Measurements from ENCODE around the gene HSPA4L.
A peak's percentile ranks its signal among the peaks of the same experiment; 100 is the strongest.

The HSPA4L gene

DNA sequence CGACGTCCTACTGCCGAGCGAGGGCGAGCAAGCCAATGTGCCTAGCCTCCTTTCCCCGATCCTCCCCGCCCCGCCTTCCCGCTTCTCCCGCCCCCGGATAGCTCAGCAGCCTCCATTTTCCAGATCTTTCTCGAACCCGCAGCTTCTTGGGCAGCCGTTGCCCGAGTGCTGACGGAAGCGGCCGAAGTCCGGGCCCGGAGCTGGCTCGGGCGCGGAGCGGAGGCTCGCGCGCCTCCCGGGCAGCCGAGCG, 172 bp upstream of the HSPA4L start:
- peak overlapping the region; percentile 69 for H3K4me3 ChIP-seq (ENCODE audit: low read depth, low read length, poor library complexity, severe bottlenecking)
- peaks cover 28% of the 10 kb centered on the region for H3K4me1 ChIP-seq (ENCODE audit: insufficient read depth, low read length, severe bottlenecking)
- H3K9me3 ChIP-seq (ENCODE audit: low read length), result no peaks in the 10 kb centered on the region
- no peaks in the 10 kb centered on the region for H3K9me2 ChIP-seq (ENCODE audit: low read depth, low read length)
- peak overlapping the region; percentile 85 for H3K4me2 ChIP-seq (ENCODE audit: low read length)
- H3K36me3 ChIP-seq (ENCODE audit: insufficient read depth, low read length), result no peaks in the 10 kb centered on the region
- no peaks in the 10 kb centered on the region for H3K79me2 ChIP-seq (ENCODE audit: insufficient read depth, low read length)
- no peaks in the 10 kb centered on the region for H3K27me3 ChIP-seq (ENCODE audit: insufficient read depth, low read length)
- no peak overlapping the region for H3K27ac ChIP-seq (ENCODE audit: low read depth, low read length, poor library complexity, severe bottlenecking)
- peak overlapping the region; percentile 70 for H3K9ac ChIP-seq (ENCODE audit: low read length)
- H4K20me1 ChIP-seq (ENCODE audit: insufficient read depth, low read length), result no peaks in the 10 kb centered on the region
- TF ChIP-seq EZH2 (IDR thresholded peaks at IDR 0.05; ENCODE audit: borderline replicate concordance, low read length) (no peak), CTCF (IDR thresholded peaks at IDR 0.05; ENCODE audit: low read length) (peak; percentile 19; the same call in 1 of the 2 replicates)
- H2AFZ ChIP-seq (ENCODE audit: low read length), result no peak overlapping the region
- no peaks in the 10 kb centered on the region for H3F3A ChIP-seq (ENCODE audit: insufficient read depth, low read length)

- H3K4me1 ChIP-seq (ENCODE audit: insufficient read depth, low read length, severe bottlenecking), result peaks cover 28% of the 10 kb centered on the region
- no peaks in the 10 kb centered on the region for H3K9me3 ChIP-seq (ENCODE audit: low read length)
- H3K27ac ChIP-seq (ENCODE audit: low read depth, low read length, poor library complexity, severe bottlenecking), result no peak overlapping the region
- H3K4me3 ChIP-seq (ENCODE audit: low read depth, low read length, poor library complexity, severe bottlenecking), result peak overlapping the region; percentile 69
- peak overlapping the region; percentile 70 for H3K9ac ChIP-seq (ENCODE audit: low read length)
- no peaks in the 10 kb centered on the region for H3K27me3 ChIP-seq (ENCODE audit: insufficient read depth, low read length)
- no peak overlapping the region for H2AFZ ChIP-seq (ENCODE audit: low read length)
- TF ChIP-seq CTCF (IDR thresholded peaks at IDR 0.05; ENCODE audit: low read length) (no peak), EZH2 (IDR thresholded peaks at IDR 0.05; ENCODE audit: borderline replicate concordance, low read length) (no peak)
- no peaks in the 10 kb centered on the region for H3K36me3 ChIP-seq (ENCODE audit: insufficient read depth, low read length)
- H3K4me2 ChIP-seq (ENCODE audit: low read length), result peak overlapping the region; percentile 85
- no peaks in the 10 kb centered on the region for H3K9me2 ChIP-seq (ENCODE audit: low read depth, low read length)
- H4K20me1 ChIP-seq (ENCODE audit: insufficient read depth, low read length), result no peaks in the 10 kb centered on the region
- H3K79me2 ChIP-seq (ENCODE audit: insufficient read depth, low read length), result no peaks in the 10 kb centered on the region
- H3F3A ChIP-seq (ENCODE audit: insufficient read depth, low read length), result no peaks in the 10 kb centered on the region
Measured at GRCh38 chr4:127783026-127783769, 1.1 kb downstream of the HSPA4L start.

GRCh38 chr4:127783955-127784770, 2.0 kb downstream of the HSPA4L start:
- Histone ChIP-seq H3K27ac (ENCODE audit: low read depth, low read length, poor library complexity, severe bottlenecking) (no peak overlapping the region), H3F3A (ENCODE audit: insufficient read depth, low read length) (no peaks in the 10 kb centered on the region), H3K9ac (ENCODE audit: low read length) (no peak overlapping the region), H3K9me3 (ENCODE audit: low read length) (no peaks in the 10 kb centered on the region), H3K79me2 (ENCODE audit: insufficient read depth, low read length) (no peaks in the 10 kb centered on the region), H3K9me2 (ENCODE audit: low read depth, low read length) (no peaks in the 10 kb centered on the region), H3K4me2 (ENCODE audit: low read length) (peak overlapping the region; percentile 85; the same call in 1 of the 2 replicates), H3K36me3 (ENCODE audit: insufficient read depth, low read length) (no peaks in the 10 kb centered on the region), H3K27me3 (ENCODE audit: insufficient read depth, low read length) (no peaks in the 10 kb centered on the region), H3K4me1 (ENCODE audit: insufficient read depth, low read length, severe bottlenecking) (peaks cover 28% of the 10 kb centered on the region), H3K4me3 (ENCODE audit: low read depth, low read length, poor library complexity, severe bottlenecking) (peak overlapping the region; percentile 69), H2AFZ (ENCODE audit: low read length) (no peak overlapping the region), H4K20me1 (ENCODE audit: insufficient read depth, low read length) (no peaks in the 10 kb centered on the region)
- TF ChIP-seq EZH2 (IDR thresholded peaks at IDR 0.05; ENCODE audit: borderline replicate concordance, low read length) (no peak), CTCF (IDR thresholded peaks at IDR 0.05; ENCODE audit: low read length) (no peak)
